WTC11 (cell line): ENCODE results near the gene MYBPH.

ENCODE experiments used
- ZNF121 ChIP-seq: sonication (generic); formaldehyde crosslinking; IDR thresholded peaks from 2 replicates; pipeline ENCODE4 v1.8.0; 2023; ENCODE audit warnings: missing genetic modification reagents
- ZNF232 ChIP-seq: sonication (generic); formaldehyde crosslinking; IDR thresholded peaks from 2 replicates; pipeline ENCODE4 v1.8.0; 2022; ENCODE audit warnings: mild to moderate bottlenecking, missing genetic modification reagents
- TF ChIP-seq, protein P1 (sequence below): fragments of 200-600 bp; IDR thresholded peaks from 2 replicates; pipeline ENCODE4 v1.8.0; 2022; ENCODE audit warnings: antibody characterized with exemption
- TF ChIP-seq, protein P2 (sequence below): sonication (generic); formaldehyde crosslinking; IDR thresholded peaks from 2 replicates; pipeline ENCODE4 v1.8.0; 2022; ENCODE audit warnings: mild to moderate bottlenecking, missing genetic modification reagents
- TF ChIP-seq, protein P3 (sequence below): sonication (generic); formaldehyde crosslinking; IDR thresholded peaks from 2 replicates; pipeline ENCODE4 v1.8.0; 2022; ENCODE audit warnings: mild to moderate bottlenecking, missing genetic modification reagents
- TF ChIP-seq, protein P4 (sequence below): fragments of 250-450 bp; sonication (Bioruptor Pico); IDR thresholded peaks from 2 replicates; pipeline ENCODE4 v2.1.2; 2022; ENCODE audit warnings: mild to moderate bottlenecking, moderate library complexity
- TF ChIP-seq, protein P5 (sequence below): sonication (generic); formaldehyde crosslinking; IDR thresholded peaks from 2 replicates; pipeline ENCODE4 v1.8.1; 2023; ENCODE audit warnings: mild to moderate bottlenecking, missing genetic modification reagents, moderate library complexity
- TF ChIP-seq, protein P6 (sequence below): sonication (generic); formaldehyde crosslinking; conservative IDR thresholded peaks from 2 replicates; pipeline ENCODE4 v1.8.1; 2022; ENCODE audit warnings: mild to moderate bottlenecking, missing genetic modification reagents

DNA sequence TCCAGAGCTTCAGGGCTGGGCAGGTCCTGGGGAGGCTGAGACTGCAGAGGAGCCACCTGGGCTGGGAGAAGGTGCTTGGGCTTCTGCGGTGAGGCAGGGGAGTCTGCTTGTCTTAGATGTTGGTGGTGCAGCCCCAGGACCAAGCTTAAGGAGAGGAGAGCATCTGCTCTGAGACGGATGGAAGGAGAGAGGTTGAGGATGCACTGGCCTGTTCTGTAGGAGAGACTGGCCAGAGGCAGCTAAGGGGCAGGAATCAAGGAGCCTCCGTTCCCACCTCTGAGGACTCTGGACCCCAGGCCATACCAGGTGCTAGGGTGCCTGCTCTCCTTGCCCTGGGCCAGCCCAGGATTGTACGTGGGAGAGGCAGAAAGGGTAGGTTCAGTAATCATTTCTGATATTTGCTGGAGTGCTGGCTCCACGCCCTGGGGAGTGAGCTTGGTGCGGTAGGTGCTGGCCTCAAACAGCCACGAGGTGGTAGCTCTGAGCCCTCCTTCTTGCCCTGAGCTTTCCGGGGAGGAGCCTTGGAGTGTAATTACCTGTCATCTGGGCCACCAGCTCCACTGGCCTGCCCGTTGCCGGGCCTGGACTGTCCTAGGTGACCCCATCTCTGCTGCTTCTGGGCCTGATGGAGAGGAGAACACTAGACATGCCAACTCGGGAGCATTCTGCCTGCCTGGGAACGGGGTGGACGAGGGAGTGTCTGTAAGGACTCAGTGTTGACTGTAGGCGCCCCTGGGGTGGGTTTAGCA is 9.3 kb downstream of the MYBPH start:
- no peak for TF ChIP-seq ZNF121
- TF ChIP-seq, protein P1, sequence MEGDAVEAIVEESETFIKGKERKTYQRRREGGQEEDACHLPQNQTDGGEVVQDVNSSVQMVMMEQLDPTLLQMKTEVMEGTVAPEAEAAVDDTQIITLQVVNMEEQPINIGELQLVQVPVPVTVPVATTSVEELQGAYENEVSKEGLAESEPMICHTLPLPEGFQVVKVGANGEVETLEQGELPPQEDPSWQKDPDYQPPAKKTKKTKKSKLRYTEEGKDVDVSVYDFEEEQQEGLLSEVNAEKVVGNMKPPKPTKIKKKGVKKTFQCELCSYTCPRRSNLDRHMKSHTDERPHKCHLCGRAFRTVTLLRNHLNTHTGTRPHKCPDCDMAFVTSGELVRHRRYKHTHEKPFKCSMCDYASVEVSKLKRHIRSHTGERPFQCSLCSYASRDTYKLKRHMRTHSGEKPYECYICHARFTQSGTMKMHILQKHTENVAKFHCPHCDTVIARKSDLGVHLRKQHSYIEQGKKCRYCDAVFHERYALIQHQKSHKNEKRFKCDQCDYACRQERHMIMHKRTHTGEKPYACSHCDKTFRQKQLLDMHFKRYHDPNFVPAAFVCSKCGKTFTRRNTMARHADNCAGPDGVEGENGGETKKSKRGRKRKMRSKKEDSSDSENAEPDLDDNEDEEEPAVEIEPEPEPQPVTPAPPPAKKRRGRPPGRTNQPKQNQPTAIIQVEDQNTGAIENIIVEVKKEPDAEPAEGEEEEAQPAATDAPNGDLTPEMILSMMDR: no peak
- TF ChIP-seq, protein P2, sequence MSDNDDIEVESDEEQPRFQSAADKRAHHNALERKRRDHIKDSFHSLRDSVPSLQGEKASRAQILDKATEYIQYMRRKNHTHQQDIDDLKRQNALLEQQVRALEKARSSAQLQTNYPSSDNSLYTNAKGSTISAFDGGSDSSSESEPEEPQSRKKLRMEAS (CRISPR knock-in tag): no peak
- TF ChIP-seq, protein P3, sequence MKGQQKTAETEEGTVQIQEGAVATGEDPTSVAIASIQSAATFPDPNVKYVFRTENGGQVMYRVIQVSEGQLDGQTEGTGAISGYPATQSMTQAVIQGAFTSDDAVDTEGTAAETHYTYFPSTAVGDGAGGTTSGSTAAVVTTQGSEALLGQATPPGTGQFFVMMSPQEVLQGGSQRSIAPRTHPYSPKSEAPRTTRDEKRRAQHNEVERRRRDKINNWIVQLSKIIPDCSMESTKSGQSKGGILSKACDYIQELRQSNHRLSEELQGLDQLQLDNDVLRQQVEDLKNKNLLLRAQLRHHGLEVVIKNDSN (CRISPR knock-in tag): no peak
- TF ChIP-seq, protein P4, sequence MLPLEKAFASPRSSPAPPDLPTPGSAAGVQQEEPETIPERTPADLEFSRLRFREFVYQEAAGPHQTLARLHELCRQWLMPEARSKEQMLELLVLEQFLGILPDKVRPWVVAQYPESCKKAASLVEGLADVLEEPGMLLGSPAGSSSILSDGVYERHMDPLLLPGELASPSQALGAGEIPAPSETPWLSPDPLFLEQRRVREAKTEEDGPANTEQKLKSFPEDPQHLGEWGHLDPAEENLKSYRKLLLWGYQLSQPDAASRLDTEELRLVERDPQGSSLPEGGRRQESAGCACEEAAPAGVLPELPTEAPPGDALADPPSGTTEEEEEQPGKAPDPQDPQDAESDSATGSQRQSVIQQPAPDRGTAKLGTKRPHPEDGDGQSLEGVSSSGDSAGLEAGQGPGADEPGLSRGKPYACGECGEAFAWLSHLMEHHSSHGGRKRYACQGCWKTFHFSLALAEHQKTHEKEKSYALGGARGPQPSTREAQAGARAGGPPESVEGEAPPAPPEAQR (CRISPR knock-in tag): no peak
- TF ChIP-seq, protein P5, sequence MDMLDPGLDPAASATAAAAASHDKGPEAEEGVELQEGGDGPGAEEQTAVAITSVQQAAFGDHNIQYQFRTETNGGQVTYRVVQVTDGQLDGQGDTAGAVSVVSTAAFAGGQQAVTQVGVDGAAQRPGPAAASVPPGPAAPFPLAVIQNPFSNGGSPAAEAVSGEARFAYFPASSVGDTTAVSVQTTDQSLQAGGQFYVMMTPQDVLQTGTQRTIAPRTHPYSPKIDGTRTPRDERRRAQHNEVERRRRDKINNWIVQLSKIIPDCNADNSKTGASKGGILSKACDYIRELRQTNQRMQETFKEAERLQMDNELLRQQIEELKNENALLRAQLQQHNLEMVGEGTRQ (CRISPR knock-in tag): no peak
- TF ChIP-seq, protein P6, sequence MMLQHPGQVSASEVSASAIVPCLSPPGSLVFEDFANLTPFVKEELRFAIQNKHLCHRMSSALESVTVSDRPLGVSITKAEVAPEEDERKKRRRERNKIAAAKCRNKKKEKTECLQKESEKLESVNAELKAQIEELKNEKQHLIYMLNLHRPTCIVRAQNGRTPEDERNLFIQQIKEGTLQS (CRISPR knock-in tag): no peak
- TF ChIP-seq ZNF232 (CRISPR knock-in tag): no peak
